Measurements from ENCODE around the gene CYP21A2.
"Not testable (repeated sequence)": the region's sequence is repeated elsewhere in the genome, so short reads cannot be mapped to it uniquely, and the experiment has no call there.

Gene CYP21A2

GRCh38 chr6:32055756-32056155 is 17.5 kb downstream of the CYP21A2 start:
- DNase-seq = not testable (repeated sequence)

GRCh38 chr6:32056254-32056653 is 18.0 kb downstream of the CYP21A2 start:
- DNase-seq = no peak

DNA sequence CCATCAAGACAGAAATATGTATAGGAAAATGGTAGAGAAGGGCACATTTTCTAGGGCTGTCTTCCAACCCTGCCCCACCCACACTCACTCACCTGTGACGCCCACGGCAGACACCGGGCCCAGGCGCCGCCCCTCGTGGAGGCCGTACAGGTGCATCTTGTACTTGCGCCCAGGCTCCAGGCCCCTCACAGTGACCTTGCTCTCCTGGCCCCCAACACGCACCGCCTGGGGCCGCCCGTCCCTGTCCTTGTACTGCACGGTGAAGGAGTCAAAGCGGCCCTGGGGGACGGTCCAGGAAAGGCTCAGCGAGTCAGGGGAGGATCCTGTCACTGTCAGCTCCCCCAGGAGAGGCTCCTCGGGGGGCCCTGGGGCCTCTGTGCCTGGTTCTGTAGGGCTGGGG is 19.8 kb downstream of the CYP21A2 start:
- no peak for DNase-seq

DNA sequence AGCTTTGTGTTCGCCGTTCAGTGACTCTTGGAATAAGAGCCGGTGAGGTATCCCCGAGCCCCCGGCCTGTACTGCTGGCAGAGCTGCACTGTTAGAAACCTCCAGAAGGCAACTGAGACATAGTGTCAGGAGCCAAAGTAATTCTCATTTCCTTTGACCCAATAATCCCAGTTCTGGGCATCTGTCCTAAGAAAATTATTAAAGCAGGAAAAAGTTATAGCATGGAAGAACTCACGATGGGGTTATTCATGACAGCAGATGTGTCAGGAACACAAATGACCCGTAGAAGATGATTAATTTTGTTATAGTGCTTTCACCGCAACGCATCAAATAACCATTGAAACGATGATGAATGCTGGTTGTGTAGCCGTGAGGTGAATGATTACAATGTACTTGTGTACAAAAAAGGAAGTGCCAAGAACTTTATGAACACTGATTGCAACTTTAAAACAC is 20.3 kb downstream of the CYP21A2 start:
- no peak for DNase-seq

- no peak for DNase-seq
Observed at GRCh38 chr6:32060966-32061655, 22.9 kb downstream of the CYP21A2 start.

DNA sequence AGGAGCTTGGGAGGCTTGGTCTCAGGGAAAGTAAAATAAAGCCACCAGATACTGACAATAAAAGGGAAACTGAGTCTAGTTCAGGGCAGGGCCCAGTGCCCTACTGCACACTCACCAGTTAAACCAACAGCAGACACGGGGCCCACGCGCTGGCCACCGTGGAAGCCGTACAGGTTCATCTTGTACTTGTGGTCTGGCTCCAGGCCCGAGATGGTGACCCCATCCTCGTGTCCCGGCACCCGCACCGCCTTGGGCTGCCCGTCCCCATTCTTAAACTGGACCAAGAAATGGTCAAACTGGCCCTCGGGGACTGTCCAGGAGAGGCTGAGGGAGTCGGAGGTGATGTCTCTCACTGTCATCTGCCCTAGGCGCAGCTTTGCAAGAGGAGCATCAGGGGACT is 26.5 kb downstream of the CYP21A2 start:
- no peak for DNase-seq

DNA sequence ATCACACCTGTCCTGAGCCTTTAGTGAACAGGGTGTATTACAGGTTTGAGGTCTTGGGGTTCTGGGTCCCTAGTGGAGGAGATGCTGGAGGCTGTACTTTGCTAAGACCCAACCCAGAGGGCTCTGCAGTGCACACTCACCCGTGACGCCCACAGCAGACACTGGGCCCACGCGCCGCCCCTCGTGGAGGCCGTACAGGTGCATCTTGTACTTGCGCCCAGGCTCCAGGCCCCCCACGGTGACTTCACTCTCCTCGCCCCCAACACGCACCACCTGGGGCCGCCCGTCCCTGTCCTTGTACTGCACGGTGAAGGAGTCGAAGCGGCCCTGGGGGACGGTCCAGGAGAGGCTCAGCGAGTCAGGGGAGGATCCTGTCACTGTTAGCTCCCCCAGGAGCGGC is 29.3 kb downstream of the CYP21A2 start:
- not testable (repeated sequence) for DNase-seq

GRCh38 chr6:32068315-32068714 is 30.1 kb downstream of the CYP21A2 start:
- DNase-seq = not testable (repeated sequence)

DNA sequence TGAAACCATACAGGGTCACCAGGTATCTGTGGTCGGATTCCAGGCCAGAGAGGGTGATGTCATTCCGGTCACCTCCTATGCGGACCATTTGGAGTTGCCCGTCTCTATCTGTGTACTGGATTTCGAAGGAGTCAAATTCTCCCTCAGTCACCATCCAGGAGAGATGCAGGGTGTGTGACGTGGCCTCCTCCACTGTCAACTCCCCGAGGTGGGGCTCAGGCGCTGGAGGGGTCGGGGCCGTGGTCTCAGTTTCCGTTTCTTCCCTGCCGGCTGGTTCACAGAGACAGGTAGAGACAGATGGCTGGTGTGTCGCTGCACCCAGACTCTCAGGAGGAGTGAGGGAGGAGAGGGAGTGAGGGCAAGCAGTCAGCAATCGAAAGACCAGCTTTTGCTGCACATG is 30.7 kb downstream of the CYP21A2 start:
- DNase-seq = no peak

- no peak for DNase-seq
Observed at GRCh38 chr6:32069460-32069859, 31.2 kb downstream of the CYP21A2 start.

GRCh38 chr6:32069878-32070515 is 31.8 kb downstream of the CYP21A2 start:
- no peak for DNase-seq

DNA sequence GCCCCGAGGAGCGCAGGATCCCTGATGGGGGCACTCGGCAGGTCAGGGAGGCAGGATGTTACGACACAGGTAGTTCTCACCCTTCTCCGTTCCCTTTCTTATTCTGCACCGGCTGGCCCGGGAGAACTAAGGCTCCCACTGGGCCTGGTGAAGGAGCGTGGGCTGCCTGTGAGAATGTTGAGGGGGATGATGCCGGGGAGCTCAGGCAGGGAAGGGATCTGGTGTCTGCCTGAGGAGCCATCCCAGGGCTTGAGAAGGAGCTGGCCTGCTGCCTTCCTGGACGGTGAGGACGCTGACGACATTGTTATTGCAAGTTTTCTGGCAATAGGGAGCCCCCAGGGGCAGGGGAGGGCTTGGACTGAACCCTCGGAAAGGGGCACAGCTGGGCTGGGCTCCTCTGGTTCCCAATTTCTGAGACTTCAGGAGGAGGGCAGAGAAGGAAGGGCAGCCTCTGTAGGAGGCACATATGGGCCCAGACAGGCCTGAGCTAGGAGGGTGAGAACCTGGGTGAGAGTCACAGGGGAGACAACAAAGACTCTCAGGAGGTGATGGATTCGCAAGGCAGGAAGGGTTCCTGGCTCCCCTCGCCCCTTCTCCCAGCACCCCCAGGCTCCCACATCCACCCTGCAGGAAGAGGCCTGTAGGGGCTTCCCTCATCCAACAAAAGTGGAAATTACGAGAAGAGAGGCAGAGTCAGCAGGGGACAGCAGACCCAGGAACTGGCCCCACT is 32.8 kb downstream of the CYP21A2 start:
- no peak for DNase-seq

DNA sequence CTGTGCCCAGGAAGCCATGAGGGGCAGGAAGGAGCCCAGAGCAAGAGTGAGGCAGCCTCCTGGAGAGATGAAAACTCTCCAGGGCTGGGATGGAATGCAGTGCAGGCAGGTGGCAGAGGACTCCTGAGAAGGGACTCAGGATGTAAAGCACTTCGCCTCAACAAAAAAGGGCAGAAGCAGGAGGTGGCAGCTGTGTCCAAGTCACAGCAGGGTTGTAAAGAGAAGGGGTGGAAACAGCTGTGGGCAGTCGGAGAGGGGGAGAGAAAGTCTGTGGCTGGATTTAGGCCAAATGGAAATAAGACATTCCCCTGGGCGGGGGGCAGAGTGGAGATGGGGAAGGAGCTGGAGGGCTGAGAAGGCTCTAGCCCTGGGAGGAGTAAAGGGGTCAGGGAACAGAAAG is 34.9 kb downstream of the CYP21A2 start:
- no peak for DNase-seq

GRCh38 chr6:32073613-32074012 is 35.4 kb downstream of the CYP21A2 start:
- DNase-seq = no peak

- peak; percentile 59 for DNase-seq
Observed at GRCh38 chr6:32074996-32075532, 36.8 kb downstream of the CYP21A2 start.

DNA sequence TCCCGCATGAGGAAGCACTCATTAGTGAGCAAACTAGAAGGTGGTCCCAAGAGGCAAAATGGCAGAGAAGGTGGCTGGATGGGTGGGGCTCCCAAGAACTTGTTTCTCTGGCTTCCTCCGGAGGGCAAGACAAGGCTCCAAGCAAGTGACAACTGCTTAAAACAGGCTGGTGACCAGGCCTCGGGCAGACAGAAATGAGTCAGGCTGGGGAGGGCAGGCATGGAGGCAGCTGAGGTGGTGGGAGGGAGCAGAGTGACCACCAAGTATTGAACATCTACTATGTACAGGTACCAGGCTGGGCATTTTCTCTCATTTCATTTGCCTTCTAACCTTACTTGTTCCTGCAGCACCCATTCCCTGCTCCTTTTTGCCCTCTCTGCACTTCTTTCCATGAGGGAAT is 37.6 kb downstream of the CYP21A2 start:
- DNase-seq = peak; percentile 39

DNA sequence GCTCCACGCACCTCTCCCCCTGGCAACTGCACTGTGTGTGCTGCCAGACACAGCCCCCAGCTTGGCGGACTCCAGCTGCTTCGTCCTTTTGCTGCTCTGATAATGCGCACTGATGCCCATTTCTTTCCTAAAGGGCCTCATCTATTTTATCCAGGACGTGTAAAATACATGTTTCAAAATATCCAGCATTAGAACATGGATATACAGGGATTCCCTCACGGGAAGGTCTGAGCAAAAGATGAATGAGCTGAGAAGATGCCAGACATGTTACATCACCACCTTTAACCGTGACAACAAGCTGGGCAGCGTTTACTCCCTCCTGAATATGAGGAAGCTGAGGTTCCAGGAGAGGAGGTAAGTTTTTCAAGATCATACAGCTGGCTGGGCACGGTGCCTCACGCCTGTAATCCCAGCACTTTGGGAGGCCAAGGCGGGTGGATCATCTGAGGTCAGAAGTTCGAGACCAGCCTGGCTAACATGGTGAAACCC is 38.1 kb downstream of the CYP21A2 start:
- peak; percentile 84 for DNase-seq

DNA sequence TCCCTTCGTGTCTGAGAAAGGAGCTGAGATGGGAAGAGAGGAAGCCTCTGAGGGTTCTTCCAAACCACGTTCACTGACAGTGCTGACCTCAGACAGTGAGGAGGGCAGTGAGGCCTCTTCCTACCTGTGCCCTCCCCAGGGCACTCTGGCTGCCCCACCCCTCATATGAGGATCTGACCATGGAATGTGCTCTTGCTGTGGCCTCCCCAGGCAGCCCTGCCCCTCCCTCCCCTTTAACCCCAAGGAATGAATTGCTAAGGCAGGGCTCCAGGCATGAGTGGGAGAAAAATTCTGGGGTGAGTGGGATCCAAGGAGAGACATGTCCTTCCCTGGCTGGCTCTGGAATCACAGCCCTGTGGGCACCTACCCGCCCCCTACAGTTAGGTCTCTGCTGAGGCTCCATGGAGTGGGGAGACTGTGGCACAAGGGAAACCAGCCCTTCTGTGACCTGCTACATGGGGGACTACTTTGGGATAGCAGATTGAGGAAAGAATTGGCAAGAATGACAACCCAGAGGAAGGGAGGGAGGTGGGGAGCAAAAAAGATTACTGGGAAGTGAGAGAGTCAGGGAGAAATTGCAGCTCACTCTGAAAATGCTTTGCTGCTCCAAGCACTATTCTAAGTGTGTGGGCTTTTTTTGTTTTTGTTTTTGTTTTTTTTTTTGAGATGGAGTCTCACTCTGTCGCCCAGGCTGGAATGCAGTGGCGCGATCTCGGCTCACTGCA is 41.5 kb downstream of the CYP21A2 start:
- DNase-seq = no peak

DNA sequence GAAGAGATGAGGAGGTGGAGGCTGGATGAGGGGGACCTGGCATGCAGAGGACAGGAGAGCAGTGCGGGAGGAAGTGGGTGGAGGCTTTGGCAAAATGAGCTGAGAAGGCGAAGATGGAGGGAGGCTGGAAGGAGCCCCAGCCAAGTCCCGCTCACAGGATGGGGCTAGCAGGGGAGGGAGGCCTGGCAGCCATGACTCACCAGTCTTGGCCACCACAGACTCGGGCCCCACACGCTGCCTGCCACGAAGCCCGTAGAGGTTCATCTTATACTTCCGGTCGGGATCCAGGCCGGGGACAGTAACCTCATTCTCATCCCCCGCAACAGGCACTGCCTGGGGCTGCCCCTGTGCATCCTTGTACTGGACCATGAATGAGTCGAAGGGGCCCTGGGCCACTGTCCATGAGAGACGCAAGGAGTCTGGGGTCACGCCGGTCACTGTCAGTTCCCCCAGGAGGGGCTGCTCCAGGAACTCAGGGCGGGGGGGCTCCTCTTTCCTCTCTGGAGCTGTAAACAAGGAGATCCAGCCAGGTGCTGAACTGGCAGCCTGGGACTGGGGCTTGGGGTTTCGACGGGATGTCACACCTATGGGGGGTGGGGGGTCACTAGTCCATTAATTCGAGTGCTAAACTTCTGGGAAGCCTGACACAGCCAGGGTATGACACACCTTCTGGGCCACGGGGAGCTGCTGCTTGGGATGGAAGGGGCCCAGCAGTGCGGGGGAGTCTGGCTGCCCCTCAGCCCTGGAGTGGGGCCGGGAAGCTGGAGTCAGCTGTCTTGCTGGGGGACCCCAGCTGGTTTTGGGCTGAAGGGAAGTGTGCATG is 43.2 kb downstream of the CYP21A2 start:
- peak; percentile 96 for DNase-seq

GRCh38 chr6:32082478-32082877 is 44.3 kb downstream of the CYP21A2 start:
- DNase-seq = no peak

DNA sequence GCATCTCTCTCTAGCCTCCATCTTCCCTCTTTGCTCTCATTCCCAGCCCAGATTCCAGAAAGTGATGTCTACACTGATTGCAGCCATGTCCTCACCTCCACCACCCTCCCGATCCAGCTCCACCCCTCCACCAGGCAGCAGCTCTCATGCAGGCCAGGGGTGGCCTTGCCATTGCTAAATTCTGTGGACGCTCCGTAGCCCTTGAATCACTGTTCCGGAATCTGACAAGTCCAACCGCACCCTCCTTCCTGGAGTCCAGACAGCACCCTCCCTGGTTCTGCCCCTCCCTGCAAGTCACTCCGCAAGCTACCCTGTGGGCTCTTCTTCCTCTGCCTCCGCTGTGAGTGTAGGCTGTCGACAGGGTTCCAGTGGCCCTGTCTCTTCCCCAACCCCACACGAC is 44.7 kb downstream of the CYP21A2 start:
- peak; percentile 90 for DNase-seq

Measured in fibroblast of skin of back (primary cell).